IMR-90 (cell line): ENCODE results near the gene HAVCR1. TPM values are rescaled to one million over a fixed set of nuclear protein-coding genes. Genes with fewer than 3 reads are reported as not detected.

Experiments used
- ATAC-seq: fragments of 200-7000 bp; cut with Tn5 transposase; 2 replicates; pipeline ENCODE4 v1.9.1; 2020; ENCODE audit warnings: low read depth, mild to moderate bottlenecking, moderate library complexity
- BruUV-seq: library from RNA; stranded (reverse); fragments of 400-500 nt; replicated peaks from 2 replicates; lab custom pipeline; 2021; lab: Mats Ljungman, UMichigan
- CTCF ChIA-PET: fragments of 300-600 bp; formaldehyde crosslinking; extraction: SDS; loops from one replicate; lab custom pipeline; 2021; ENCODE audit warnings: antibody characterized with exemption; lab: Yijun Ruan, JAX
- POLR2A ChIA-PET: fragments of 300-600 bp; sonication (Branson Sonifier 250); formaldehyde crosslinking; loops from one replicate; lab custom pipeline; 2022; ENCODE audit warnings: antibody characterized with exemption; ENCODE audit not compliant: unreplicated experiment; lab: Charles Lee
- DNase-seq: peaks from one replicate; pipeline ENCODE4 v3.0.0; 2013
- H2AFZ ChIP-seq: replicated peaks from 2 replicates; pipeline ENCODE3; 2013; ENCODE audit warnings: low read length, mild to moderate bottlenecking; ENCODE audit not compliant: poor library complexity
- H2AK5ac ChIP-seq: 2 replicates; pipeline ENCODE4 v1.6.1; 2013; ENCODE audit warnings: low read depth, low read length, inconsistent platforms
- H2AK9ac ChIP-seq: replicated peaks from 2 replicates; pipeline ENCODE3; 2013; ENCODE audit warnings: mild to moderate bottlenecking, low read depth, low read length, moderate library complexity; ENCODE audit not compliant: poor library complexity
- H2BK120ac ChIP-seq: 2 replicates; pipeline ENCODE4 v1.6.1; 2013; ENCODE audit warnings: low read depth, low read length, inconsistent platforms
- H2BK15ac ChIP-seq: 3 replicates; pipeline ENCODE4 v1.6.1; 2013; ENCODE audit warnings: low read depth, low read length, inconsistent platforms
- H2BK20ac ChIP-seq: 2 replicates; pipeline ENCODE4 v1.6.1; 2013; ENCODE audit warnings: low read depth, mild to moderate bottlenecking, inconsistent platforms, low read length, moderate library complexity
- H2BK5ac ChIP-seq: 2 replicates; pipeline ENCODE4 v1.6.1; 2013; ENCODE audit warnings: mild to moderate bottlenecking, low read depth, low read length, inconsistent platforms; ENCODE audit not compliant: poor library complexity, severe bottlenecking
- H3K14ac ChIP-seq: replicated peaks from 2 replicates; pipeline ENCODE4 v1.6.1; 2013; ENCODE audit warnings: low read depth, low read length, inconsistent platforms
- H3K18ac ChIP-seq: 2 replicates; pipeline ENCODE4 v1.6.1; 2013; ENCODE audit warnings: low read depth, low read length, control low read depth
- H3K23ac ChIP-seq: 2 replicates; pipeline ENCODE4 v1.6.1; 2013; ENCODE audit warnings: low read depth, low read length, inconsistent platforms
- H3K27ac ChIP-seq: 2 replicates; pipeline ENCODE4 v1.5.1; 2013; ENCODE audit warnings: mild to moderate bottlenecking, control low read depth, low read length; ENCODE audit not compliant: insufficient read depth
- H3K27me3 ChIP-seq: 2 replicates; pipeline ENCODE4 v1.6.1; 2013; ENCODE audit warnings: low read length; ENCODE audit not compliant: control insufficient read depth, insufficient read depth
- H3K36me3 ChIP-seq: 2 replicates; pipeline ENCODE4 v1.6.1; 2013; ENCODE audit warnings: low read length, mixed read lengths; ENCODE audit not compliant: control insufficient read depth, insufficient read depth
- H3K4ac ChIP-seq: 2 replicates; pipeline ENCODE4 v1.6.1; 2013; ENCODE audit warnings: low read depth, low read length, inconsistent platforms
- H3K4me1 ChIP-seq: 2 replicates; pipeline ENCODE4 v1.6.1; 2013; ENCODE audit warnings: low read length, mixed read lengths; ENCODE audit not compliant: control insufficient read depth, insufficient read depth
- H3K4me2 ChIP-seq: 2 replicates; pipeline ENCODE4 v1.6.1; 2013; ENCODE audit warnings: low read depth, mild to moderate bottlenecking, control low read depth, low read length, moderate library complexity
- H3K4me3 ChIP-seq: 2 replicates; pipeline ENCODE4 v1.5.1; 2013; ENCODE audit warnings: low read depth, mild to moderate bottlenecking, control low read depth, low read length, moderate library complexity; ENCODE audit not compliant: insufficient read depth
- H3K56ac ChIP-seq: 2 replicates; pipeline ENCODE4 v1.6.1; 2013; ENCODE audit warnings: low read length, inconsistent platforms; ENCODE audit not compliant: insufficient read depth; ENCODE audit errors: extremely low read depth
- H3K79me1 ChIP-seq, 2 experiments: 2 replicates each; pipeline ENCODE4 v1.6.1; 2013; ENCODE audit warnings: low read length in 2 of 2, inconsistent platforms in 1 of 2, low read depth in 1 of 2
- H3K9ac ChIP-seq: 2 replicates; pipeline ENCODE4 v1.6.1; 2013; ENCODE audit warnings: low read depth, low read length, control low read depth
- H3K9me1 ChIP-seq: 2 replicates; pipeline ENCODE4 v1.6.1; 2013; ENCODE audit warnings: low read length, inconsistent platforms; ENCODE audit not compliant: insufficient read depth
- H3K9me3 ChIP-seq: 2 replicates; pipeline ENCODE4 v1.6.1; 2013; ENCODE audit warnings: low read length; ENCODE audit not compliant: control insufficient read depth, insufficient read depth
- H4K20me1 ChIP-seq: 2 replicates; pipeline ENCODE4 v1.6.1; 2013; ENCODE audit warnings: low read length, inconsistent platforms; ENCODE audit not compliant: insufficient read depth
- H4K5ac ChIP-seq: 2 replicates; pipeline ENCODE4 v1.6.1; 2013; ENCODE audit warnings: mild to moderate bottlenecking, low read depth, low read length, control low read depth
- H4K8ac ChIP-seq, 2 experiments: 2 replicates each; pipeline ENCODE4 v1.6.1; 2013; ENCODE audit warnings: low read depth in 2 of 2, low read length in 2 of 2, control low read depth in 1 of 2, inconsistent platforms in 1 of 2
- H4K91ac ChIP-seq: 2 replicates; pipeline ENCODE4 v1.6.1; 2013; ENCODE audit warnings: low read depth, low read length, inconsistent platforms; ENCODE audit not compliant: insufficient read depth
- BHLHE40 ChIP-seq: fragments of 150-350 bp; IDR thresholded peaks from 2 replicates; pipeline ENCODE4 v1.6.1; 2016; ENCODE audit warnings: mild to moderate bottlenecking, low read depth, low read length
- CEBPB ChIP-seq: IDR thresholded peaks from 2 replicates; pipeline ENCODE4 v1.6.1; 2012; ENCODE audit warnings: low read depth, low read length, improper control_type of control experiment
- CHD1 ChIP-seq: IDR thresholded peaks from 2 replicates; pipeline ENCODE4 v1.6.1; 2012; ENCODE audit warnings: low read depth, low read length, improper control_type of control experiment
- CTCF ChIP-seq: conservative IDR thresholded peaks from 2 replicates; pipeline ENCODE4 v1.5.1; 2012; ENCODE audit warnings: mild to moderate bottlenecking, low read depth, low read length, improper control_type of control experiment
- ELK1 ChIP-seq: fragments of 150-350 bp; IDR thresholded peaks from 2 replicates; pipeline ENCODE4 v1.6.1; 2016; ENCODE audit warnings: low read depth, mild to moderate bottlenecking, low read length, moderate library complexity, borderline replicate concordance
- MAFK ChIP-seq: IDR thresholded peaks from 2 replicates; pipeline ENCODE4 v1.6.1; 2012; ENCODE audit warnings: low read depth, low read length, improper control_type of control experiment
- MAZ ChIP-seq: IDR thresholded peaks from 2 replicates; pipeline ENCODE4 v1.6.1; 2012; ENCODE audit warnings: low read depth, mild to moderate bottlenecking, low read length, improper control_type of control experiment, moderate library complexity, borderline replicate concordance
- NFE2L2 ChIP-seq: fragments of 150-350 bp; IDR thresholded peaks from 2 replicates; pipeline ENCODE4 v1.6.1; 2016; ENCODE audit warnings: low read depth, mild to moderate bottlenecking, low read length
- RAD21 ChIP-seq: IDR thresholded peaks from 2 replicates; pipeline ENCODE4 v1.6.1; 2012; ENCODE audit warnings: low read length, improper control_type of control experiment
- RCOR1 ChIP-seq: IDR thresholded peaks from 2 replicates; pipeline ENCODE4 v1.6.1; 2012; ENCODE audit warnings: mild to moderate bottlenecking, low read length, improper control_type of control experiment; ENCODE audit not compliant: insufficient replicate concordance
- RFX5 ChIP-seq: IDR thresholded peaks from 2 replicates; pipeline ENCODE4 v1.8.0; 2012; ENCODE audit warnings: low read depth, mild to moderate bottlenecking, low read length, moderate library complexity
- SMC3 ChIP-seq: fragments of 150-350 bp; IDR thresholded peaks from 2 replicates; pipeline ENCODE4 v1.6.1; 2016; ENCODE audit warnings: low read depth, mild to moderate bottlenecking, antibody characterized with exemption, low read length, moderate library complexity
- USF2 ChIP-seq: fragments of 150-350 bp; IDR thresholded peaks from 2 replicates; pipeline ENCODE4 v1.6.1; 2017; ENCODE audit warnings: mild to moderate bottlenecking, antibody characterized with exemption, low read length, low read depth
- WGBS, 2 experiments: methylation state at CpG; one replicate each; pipeline versions ENCODE4 v1.1.5 to v1.1.7; 2013; ENCODE audit warnings: missing lambda C conversion rate in 2 of 2; ENCODE audit not compliant: insufficient read length in 1 of 2; ENCODE audit errors: extremely low coverage in 2 of 2; 5-methylcytosine and 5-hydroxymethylcytosine counted together
- dilution Hi-C: fragments of 300-500 bp; cut with HindIII; formaldehyde crosslinking; loops from one replicate; pipeline ENCODE4 v1.14.3; 2018; ENCODE audit warnings: low sequenced_read_pairs; ENCODE audit not compliant: unreplicated experiment
- in situ Hi-C: fragments of 300-500 bp; cut with MboI; formaldehyde crosslinking; loops from 3 replicates; pipeline ENCODE4 v1.14.3; 2019; ENCODE audit warnings: low sequenced_read_pairs, inconsistent platforms, mixed read lengths
- intact Hi-C: fragments of 100-400 bp; cut with micrococcal nuclease; formaldehyde crosslinking; loops from 2 replicates; pipeline ENCODE4 v1.10.0; 2022
- polyA plus RNA-seq, 3 experiments: library from polyadenylated mRNA; depleted of rRNA; stranded (reverse); fragments of >200 nt; gene quantifications; 2 replicates each; pipeline ENCODE4 v1.2.3, GENCODE V29; 2012; ENCODE audit warnings: low replicate concordance in 1 of 3
- total RNA-seq: library from RNA; depleted of rRNA; stranded (reverse); fragments of >200 nt; gene quantifications from 2 replicates; pipeline ENCODE4 v1.2.3, GENCODE V29; 2012

Gene HAVCR1
- total and polyA plus RNA-seq, 2 of the 4 experiments (the other 2 are of a cell fraction) = not detected

- H2AFZ ChIP-seq = peak overlapping the region; percentile 70
- dilution Hi-C loops = no loop called here
- CTCF ChIA-PET = no interaction called here
These were observed 47.9 kb upstream of the HAVCR1 start for GRCh38 chr5:157106630-157107461.

More at GRCh38 chr5:157106630-157107461, 47.9 kb upstream of the HAVCR1 start:
- H3K36me3 ChIP-seq = no peaks in the 10 kb centered on the region
- H3K9me3 ChIP-seq = no peaks in the 10 kb centered on the region
- H3K4ac ChIP-seq = no peak overlapping the region
- no peaks in the 10 kb centered on the region; the same call in 1 of the 2 replicates for H3K9me1 ChIP-seq
- 94% methylated on average over 5 of the region's 14 CpGs; no CpG with 5 or more reads in 1 of the 2 experiments for WGBS, 2 experiments
- no peak overlapping the region for H3K4me3 ChIP-seq
- H3K18ac ChIP-seq = no peak overlapping the region
- H3K4me1 ChIP-seq = no peaks in the 10 kb centered on the region
- no peak overlapping the region for H3K9ac ChIP-seq
- H4K5ac ChIP-seq = no peak overlapping the region
- H3K23ac ChIP-seq = no peak overlapping the region
- no peak overlapping the region for H2BK120ac ChIP-seq
- no peak overlapping the region for H3K56ac ChIP-seq
- no TSS peak for BruUV-seq
- POLR2A ChIA-PET = no interaction called here
- H4K8ac ChIP-seq = no peak overlapping the region
- H2BK5ac ChIP-seq = no peak overlapping the region
- no peak overlapping the region for H2BK20ac ChIP-seq
- no peaks in the 10 kb centered on the region for H3K79me1 ChIP-seq
- no peak for ATAC-seq
- in situ Hi-C loops = no loop called here
- no peak overlapping the region for H3K4me2 ChIP-seq
- H2AK5ac ChIP-seq = no peak overlapping the region
- TF ChIP-seq RCOR1 (no peak), CTCF (no peak), ELK1 (no peak), RFX5 (no peak), CHD1 (no peak), MAZ (no peak), USF2 (no peak), MAFK (no peak), RAD21 (no peak), CEBPB (no peak), BHLHE40 (no peak), SMC3 (no peak), NFE2L2 (no peak)
- H3K27ac ChIP-seq = no peak overlapping the region
- H4K91ac ChIP-seq = no peak overlapping the region
- H3K14ac ChIP-seq = no peak overlapping the region
- DNase-seq = peak; percentile 3
- H4K20me1 ChIP-seq = no peaks in the 10 kb centered on the region
- peak overlapping the region; percentile 5 for H2AK9ac ChIP-seq
- H2BK15ac ChIP-seq = no peak overlapping the region
- intact Hi-C loops = no loop called here
- no peaks in the 10 kb centered on the region for H3K27me3 ChIP-seq
